H4 (cell line): Measurements from ENCODE around the gene MCAT. TPM values are rescaled to one million over a fixed set of nuclear protein-coding genes. Genes with fewer than 3 reads are reported as not detected.
"Not testable (repeated sequence)": the region's sequence is repeated elsewhere in the genome, so short reads cannot be mapped to it uniquely, and the experiment has no call there.

Experiments used
- DNase-seq: peaks from one replicate; pipeline ENCODE4 v3.0.0-alpha.2; 2015; ENCODE audit warnings: low spot score
- total RNA-seq: library from RNA; depleted of rRNA; stranded (reverse); fragments of >200 nt; shearing (Covaris generic); gene quantifications from 2 replicates; pipeline ENCODE4 v1.2.3, GENCODE V29; 2014

Gene MCAT
- total RNA-seq, 1 experiment from 2014 or later = 16.5 TPM

- peak; percentile 44 for DNase-seq
Observed at GRCh38 chr22:43126501-43127165, 16.6 kb downstream of the MCAT start.

- no peak for DNase-seq
Observed at GRCh38 chr22:43118953-43119458, 24.2 kb downstream of the MCAT start.

GRCh38 chr22:43118024-43118849 lies 25.0 kb downstream of the MCAT start:
- DNase-seq = no peak

GRCh38 chr22:43116932-43117331 lies 26.3 kb downstream of the MCAT start:
- DNase-seq = no peak

- no peak for DNase-seq
Observed at GRCh38 chr22:43114958-43115357, 28.2 kb downstream of the MCAT start.

GRCh38 chr22:43113526-43114251 lies 29.5 kb downstream of the MCAT start:
- no peak for DNase-seq

GRCh38 chr22:43110927-43111623 lies 32.1 kb downstream of the MCAT start:
- DNase-seq = no peak

- DNase-seq = peak; percentile 33
Observed at GRCh38 chr22:43110444-43110926, 32.7 kb downstream of the MCAT start, which contains the start of gene BIK. BIK (plus strand) TSS chr22:43110750; CDS start chr22:43124023, 13,273 bp downstream.

- no peak for DNase-seq
Observed at GRCh38 chr22:43109921-43110443, 33.2 kb downstream of the MCAT start.

- no peak for DNase-seq
Observed at GRCh38 chr22:43109511-43109910, 33.7 kb downstream of the MCAT start.

- DNase-seq = no peak
Observed at GRCh38 chr22:43106302-43106701, 36.9 kb downstream of the MCAT start.

- DNase-seq = not testable (repeated sequence)
Observed at GRCh38 chr22:43104950-43105349, 38.2 kb downstream of the MCAT start.

GRCh38 chr22:43104056-43104625 lies 39.1 kb downstream of the MCAT start:
- not testable (repeated sequence) for DNase-seq

GRCh38 chr22:43101306-43101705 lies 41.9 kb downstream of the MCAT start:
- DNase-seq = no peak

- DNase-seq = no peak
Observed at GRCh38 chr22:43100225-43100624, 43.0 kb downstream of the MCAT start.

- no peak for DNase-seq
Observed at GRCh38 chr22:43099095-43099494, 44.1 kb downstream of the MCAT start.

GRCh38 chr22:43098356-43098755 lies 44.8 kb downstream of the MCAT start:
- no peak for DNase-seq

- DNase-seq = no peak
Observed at GRCh38 chr22:43096420-43096819, 46.8 kb downstream of the MCAT start.

- no peak for DNase-seq
Observed at GRCh38 chr22:43094551-43094950, 48.6 kb downstream of the MCAT start.

GRCh38 chr22:43094085-43094484 lies 49.1 kb downstream of the MCAT start:
- DNase-seq = peak; percentile 66

- DNase-seq = no peak
Observed at GRCh38 chr22:43092085-43092484, 51.1 kb downstream of the MCAT start.
